ENCODE data around the gene AGMO. TPM values are rescaled to one million over a fixed set of nuclear protein-coding genes. Genes with fewer than 3 reads are reported as not detected.

The AGMO gene
- total RNA-seq, 1 experiment from 2014 or later, result 1.1 TPM

GRCh38 chr7:15166620-15167019 lies 395.2 kb downstream of the AGMO start:
- H3K4me3 ChIP-seq (ENCODE audit: insufficient read depth, low read depth, low read length), result no peak overlapping the region
- no peak for DNase-seq
- H3K36me3 ChIP-seq (replicated peaks; ENCODE audit: control insufficient read depth, insufficient read depth, low read length), result no peaks in the 10 kb centered on the region
- H3K27me3 ChIP-seq (ENCODE audit: control insufficient read depth, insufficient read depth, low read length), result no peaks in the 10 kb centered on the region

DNA sequence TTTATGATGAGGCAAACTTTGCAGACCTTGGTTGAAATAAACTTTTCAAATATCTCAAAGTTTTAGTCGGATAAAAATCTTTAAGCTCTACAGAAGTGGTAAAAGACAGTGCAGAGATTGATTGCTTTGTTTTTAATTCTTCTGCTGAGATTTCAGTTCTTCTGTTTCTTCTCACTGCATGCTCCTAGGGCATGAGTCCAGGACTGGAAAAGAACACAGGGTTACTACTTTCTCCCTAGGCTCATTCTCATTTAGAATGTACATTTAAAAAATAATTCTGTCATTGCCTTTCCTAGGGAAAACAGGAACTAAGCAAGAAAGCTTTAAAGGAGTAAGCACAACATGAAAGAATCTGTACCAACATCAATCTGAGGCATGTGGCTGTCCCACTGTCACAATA lies 402.6 kb downstream of the AGMO start:
- H3K36me3 ChIP-seq (replicated peaks; ENCODE audit: control insufficient read depth, insufficient read depth, low read length), result no peaks in the 10 kb centered on the region
- no peaks in the 10 kb centered on the region for H3K27me3 ChIP-seq (ENCODE audit: control insufficient read depth, insufficient read depth, low read length)
- no peak for DNase-seq
- H3K4me3 ChIP-seq (ENCODE audit: insufficient read depth, low read depth, low read length), result no peak overlapping the region

- no peaks in the 10 kb centered on the region for H3K36me3 ChIP-seq (replicated peaks; ENCODE audit: control insufficient read depth, insufficient read depth, low read length)
- no peak overlapping the region for H3K4me3 ChIP-seq (ENCODE audit: insufficient read depth, low read depth, low read length)
- DNase-seq, result no peak
- no peaks in the 10 kb centered on the region for H3K27me3 ChIP-seq (ENCODE audit: control insufficient read depth, insufficient read depth, low read length)
These were observed 403.5 kb downstream of the AGMO start for GRCh38 chr7:15158141-15158810.

Other genes with a start within 250 kb of the AGMO start
- not detected in 2 replicates for gene MEOX2, start 124.7 kb upstream of the AGMO start, total RNA-seq (2014; rRNA removed; shearing (Covaris generic))

Measured in H7 (cell line).